HL-60 (cell line): ENCODE data around the gene SCYGR1.

Experiments
- DNase-seq, 2 experiments: peaks; one replicate each; pipeline ENCODE4 v3.0.0-alpha.2; 2010 to 2020; ENCODE audit warnings: low read depth in 1 of 2, low spot score in 1 of 2
- H3K27ac ChIP-seq: fragments of 250-450 bp; sonication (Bioruptor Pico); replicated peaks from 2 replicates; pipeline ENCODE4 v1.5.1; 2020; ENCODE audit warnings: mild to moderate bottlenecking, moderate library complexity
- H3K27me3 ChIP-seq: fragments of 250-450 bp; sonication (Bioruptor Pico); 2 replicates; pipeline ENCODE4 v1.5.1; 2021; ENCODE audit warnings: mild to moderate bottlenecking, moderate library complexity; ENCODE audit not compliant: insufficient read depth, poor library complexity, severe bottlenecking
- H3K4me3 ChIP-seq: replicated peaks from 2 replicates; pipeline ENCODE4 v1.5.1; 2011; ENCODE audit warnings: mild to moderate bottlenecking, control low read depth, low read length; ENCODE audit not compliant: insufficient read depth
- GABPA ChIP-seq: IDR thresholded peaks from 2 replicates; pipeline ENCODE4 v1.6.1; 2012; ENCODE audit warnings: low read depth
- POLR2AphosphoS5 ChIP-seq: IDR thresholded peaks from 2 replicates; pipeline ENCODE4 v1.6.1; 2012; ENCODE audit warnings: low read depth
- SPI1 ChIP-seq: IDR thresholded peaks from 2 replicates; pipeline ENCODE4 v1.6.1; 2012; ENCODE audit warnings: low read depth, mild to moderate bottlenecking, borderline replicate concordance
- TF ChIP-seq, protein P1 (sequence below): IDR thresholded peaks from 2 replicates; pipeline ENCODE4 v1.6.1; 2012; ENCODE audit warnings: low read depth; ENCODE audit not compliant: insufficient replicate concordance
- TF ChIP-seq, protein P2 (sequence below): IDR thresholded peaks from one replicate; pipeline ENCODE4 v1.5.1; 2011; ENCODE audit warnings: low read length, control low read depth, inconsistent platforms; ENCODE audit not compliant: insufficient read depth

SCYGR1 gene

DNA sequence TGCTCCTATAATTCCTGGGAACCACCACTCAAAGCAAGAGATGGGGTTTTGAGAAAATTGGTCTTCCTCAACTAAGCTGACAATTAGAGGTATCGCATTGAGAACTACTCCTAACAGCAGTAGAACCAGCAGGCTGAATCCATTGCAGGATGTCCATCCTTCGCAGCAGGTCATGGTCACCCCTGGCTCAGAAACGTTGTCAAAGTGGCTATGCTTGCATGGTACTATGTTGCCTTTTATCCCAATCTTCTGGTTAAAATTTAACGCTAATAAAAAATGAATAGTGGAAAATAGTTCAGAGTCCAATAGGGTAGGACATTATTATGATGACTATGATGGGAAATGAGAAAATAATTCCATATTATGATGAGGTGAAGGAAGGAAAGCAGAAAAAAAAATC is 8.7 kb downstream of the SCYGR1 start, which contains the start of gene TM4SF20:
Gene TM4SF20, minus strand, starts transcription at position 212 of the 400 bp plus-strand sequence. Its CDS starts 38 bp downstream, at position 174.
- Histone ChIP-seq H3K4me3 (no peak within 1 kb of the TSS), H3K27ac (no peak within 1 kb of the TSS), H3K27me3 (peaks cover 2% of the 10 kb centered on the region)
- DNase-seq = no peak
- TF ChIP-seq, protein P1, sequence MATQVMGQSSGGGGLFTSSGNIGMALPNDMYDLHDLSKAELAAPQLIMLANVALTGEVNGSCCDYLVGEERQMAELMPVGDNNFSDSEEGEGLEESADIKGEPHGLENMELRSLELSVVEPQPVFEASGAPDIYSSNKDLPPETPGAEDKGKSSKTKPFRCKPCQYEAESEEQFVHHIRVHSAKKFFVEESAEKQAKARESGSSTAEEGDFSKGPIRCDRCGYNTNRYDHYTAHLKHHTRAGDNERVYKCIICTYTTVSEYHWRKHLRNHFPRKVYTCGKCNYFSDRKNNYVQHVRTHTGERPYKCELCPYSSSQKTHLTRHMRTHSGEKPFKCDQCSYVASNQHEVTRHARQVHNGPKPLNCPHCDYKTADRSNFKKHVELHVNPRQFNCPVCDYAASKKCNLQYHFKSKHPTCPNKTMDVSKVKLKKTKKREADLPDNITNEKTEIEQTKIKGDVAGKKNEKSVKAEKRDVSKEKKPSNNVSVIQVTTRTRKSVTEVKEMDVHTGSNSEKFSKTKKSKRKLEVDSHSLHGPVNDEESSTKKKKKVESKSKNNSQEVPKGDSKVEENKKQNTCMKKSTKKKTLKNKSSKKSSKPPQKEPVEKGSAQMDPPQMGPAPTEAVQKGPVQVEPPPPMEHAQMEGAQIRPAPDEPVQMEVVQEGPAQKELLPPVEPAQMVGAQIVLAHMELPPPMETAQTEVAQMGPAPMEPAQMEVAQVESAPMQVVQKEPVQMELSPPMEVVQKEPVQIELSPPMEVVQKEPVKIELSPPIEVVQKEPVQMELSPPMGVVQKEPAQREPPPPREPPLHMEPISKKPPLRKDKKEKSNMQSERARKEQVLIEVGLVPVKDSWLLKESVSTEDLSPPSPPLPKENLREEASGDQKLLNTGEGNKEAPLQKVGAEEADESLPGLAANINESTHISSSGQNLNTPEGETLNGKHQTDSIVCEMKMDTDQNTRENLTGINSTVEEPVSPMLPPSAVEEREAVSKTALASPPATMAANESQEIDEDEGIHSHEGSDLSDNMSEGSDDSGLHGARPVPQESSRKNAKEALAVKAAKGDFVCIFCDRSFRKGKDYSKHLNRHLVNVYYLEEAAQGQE = no peak
- TF ChIP-seq POLR2AphosphoS5 (no peak), SPI1 (no peak), GABPA (no peak)
- TF ChIP-seq, protein P2, sequence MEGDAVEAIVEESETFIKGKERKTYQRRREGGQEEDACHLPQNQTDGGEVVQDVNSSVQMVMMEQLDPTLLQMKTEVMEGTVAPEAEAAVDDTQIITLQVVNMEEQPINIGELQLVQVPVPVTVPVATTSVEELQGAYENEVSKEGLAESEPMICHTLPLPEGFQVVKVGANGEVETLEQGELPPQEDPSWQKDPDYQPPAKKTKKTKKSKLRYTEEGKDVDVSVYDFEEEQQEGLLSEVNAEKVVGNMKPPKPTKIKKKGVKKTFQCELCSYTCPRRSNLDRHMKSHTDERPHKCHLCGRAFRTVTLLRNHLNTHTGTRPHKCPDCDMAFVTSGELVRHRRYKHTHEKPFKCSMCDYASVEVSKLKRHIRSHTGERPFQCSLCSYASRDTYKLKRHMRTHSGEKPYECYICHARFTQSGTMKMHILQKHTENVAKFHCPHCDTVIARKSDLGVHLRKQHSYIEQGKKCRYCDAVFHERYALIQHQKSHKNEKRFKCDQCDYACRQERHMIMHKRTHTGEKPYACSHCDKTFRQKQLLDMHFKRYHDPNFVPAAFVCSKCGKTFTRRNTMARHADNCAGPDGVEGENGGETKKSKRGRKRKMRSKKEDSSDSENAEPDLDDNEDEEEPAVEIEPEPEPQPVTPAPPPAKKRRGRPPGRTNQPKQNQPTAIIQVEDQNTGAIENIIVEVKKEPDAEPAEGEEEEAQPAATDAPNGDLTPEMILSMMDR = no peak

DNA sequence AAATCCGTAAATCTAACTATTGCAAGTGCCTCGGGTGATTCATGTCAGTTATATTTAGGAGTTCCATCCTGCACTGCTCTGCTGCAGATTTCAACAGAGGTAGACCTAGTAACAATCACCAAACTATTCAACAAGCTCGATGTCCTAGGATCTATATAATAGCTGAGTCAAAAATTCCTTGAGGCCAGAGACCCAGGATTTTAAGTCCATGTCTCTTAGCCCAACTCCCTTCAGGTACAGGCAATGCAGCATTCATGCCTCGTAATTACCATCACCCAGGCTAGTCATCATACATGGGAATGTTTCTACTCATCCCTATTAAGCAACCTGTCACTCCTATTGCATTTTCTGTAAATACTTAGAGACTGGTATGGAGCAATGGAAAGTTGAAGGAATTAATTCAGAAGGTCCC is 9.4 kb downstream of the SCYGR1 start:
- Histone ChIP-seq H3K4me3 (no peak overlapping the region), H3K27me3 (peaks cover 2% of the 10 kb centered on the region), H3K27ac (no peak overlapping the region)
- no peak for TF ChIP-seq SPI1
- TF ChIP-seq, protein P2 = no peak
- DNase-seq = no peak

DNA sequence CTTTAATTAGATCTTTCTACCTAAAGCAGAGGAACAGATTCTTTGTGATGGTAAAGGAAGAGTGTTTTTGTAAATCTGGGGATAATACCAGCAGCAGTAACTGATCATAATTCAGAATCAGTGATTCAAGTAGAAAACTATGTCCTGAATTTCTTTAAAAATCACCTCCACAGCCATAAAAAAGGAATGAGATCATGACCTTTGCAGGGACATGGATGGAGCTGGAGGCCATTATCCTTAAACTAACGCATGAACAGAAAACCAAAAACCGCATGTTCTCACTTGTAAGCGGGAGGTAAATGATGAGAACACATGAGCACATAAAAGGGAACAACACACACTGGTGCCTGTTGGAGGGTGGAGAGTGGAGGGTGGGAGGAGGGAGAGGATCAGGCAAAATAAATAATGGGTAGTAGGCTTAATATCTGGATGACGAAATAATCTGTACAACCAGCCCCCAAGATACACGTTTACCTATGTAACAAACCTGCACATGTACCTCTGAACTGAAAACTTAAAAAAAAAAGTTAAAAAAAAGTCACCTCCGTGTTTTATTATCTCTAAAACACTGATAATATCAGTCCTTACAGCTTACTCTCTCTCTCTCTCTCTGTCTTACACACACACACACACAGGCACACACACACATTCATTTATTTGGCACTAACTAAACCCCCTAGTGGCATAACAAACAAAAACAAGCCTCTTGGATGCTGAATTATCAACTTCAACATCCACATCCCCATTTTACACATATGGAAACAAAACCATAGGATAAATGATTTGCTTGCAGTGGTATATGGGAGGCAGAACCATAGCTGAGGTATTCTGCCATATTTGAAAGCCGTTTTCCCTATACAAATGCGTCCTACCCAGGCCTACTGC is 10.0 kb downstream of the SCYGR1 start:
- peaks cover 2% of the 10 kb centered on the region for H3K27me3 ChIP-seq
- no peak for DNase-seq
- TF ChIP-seq, protein P1 = no peak
- TF ChIP-seq SPI1 = no peak
- TF ChIP-seq, protein P2 = no peak
- TF ChIP-seq POLR2AphosphoS5 = no peak
- no peak for TF ChIP-seq GABPA
- no peak overlapping the region for H3K4me3 ChIP-seq
- H3K27ac ChIP-seq = no peak overlapping the region
